ENCODE measurements around the gene MAT2B. TPM values are rescaled to one million over a fixed set of nuclear protein-coding genes. Genes with fewer than 3 reads are reported as not detected.
A peak's percentile ranks its signal among the peaks of the same experiment; 100 is the strongest.

MAT2B gene
- total and polyA plus RNA-seq, 2 of the 13 experiments (the other 11 are each of a cell fraction or from before 2014, with no cell fraction given): 20.2 to 37.1 TPM

- TF ChIP-seq SKIL (CRISPR knock-in tag; IDR thresholded peaks at IDR 0.05; ENCODE audit: borderline replicate concordance) (no peak), ELF4 (CRISPR knock-in tag; IDR thresholded peaks at IDR 0.05; ENCODE audit: borderline replicate concordance) (no peak), E2F2 (CRISPR knock-in tag; IDR thresholded peaks at IDR 0.05; ENCODE audit: borderline replicate concordance) (no peak), RBAK (CRISPR knock-in tag; IDR thresholded peaks at IDR 0.05) (no peak), U2AF1 (optimal IDR thresholded peaks at IDR 0.05; ENCODE audit: low read depth, low read length) (no peak), HOXA7 (CRISPR knock-in tag; IDR thresholded peaks at IDR 0.05) (no peak), ZBED4 (CRISPR knock-in tag; IDR thresholded peaks at IDR 0.05; ENCODE audit: borderline replicate concordance) (no peak), ZNF430 (CRISPR knock-in tag; IDR thresholded peaks at IDR 0.05) (peak; percentile 83; the same call in 1 of the 2 replicates), ZNF460 (CRISPR knock-in tag; IDR thresholded peaks at IDR 0.05; ENCODE audit: borderline replicate concordance) (no peak), ZNF253 (CRISPR knock-in tag; IDR thresholded peaks at IDR 0.05; ENCODE audit: borderline replicate concordance) (0 out of 2 replicates have a peak, but pooled peaks have one; percentile 66), CCAR2 (optimal IDR thresholded peaks at IDR 0.05; ENCODE audit: low read depth, low read length) (no peak), ZNF281 (CRISPR knock-in tag; IDR thresholded peaks at IDR 0.05; ENCODE audit: borderline replicate concordance) (0 out of 2 replicates have a peak, but pooled peaks have one; percentile 4), GATAD2A (CRISPR knock-in tag; IDR thresholded peaks at IDR 0.05) (peak; percentile 52; the same call in 1 of the 2 replicates), NCOA2 (CRISPR knock-in tag; IDR thresholded peaks at IDR 0.05) (no peak)
These were observed 45.4 kb upstream of the MAT2B start, which contains the start of gene NUDCD2 (continued) for GRCh38 chr5:163459819-163460561.
